Eye (tissue), 1 donor: ENCODE results near the gene KIF23.

ENCODE experiments used
- DNase-seq: peaks from one replicate; pipeline ENCODE4 v3.0.0-alpha.2; 2015

Gene KIF23

DNA sequence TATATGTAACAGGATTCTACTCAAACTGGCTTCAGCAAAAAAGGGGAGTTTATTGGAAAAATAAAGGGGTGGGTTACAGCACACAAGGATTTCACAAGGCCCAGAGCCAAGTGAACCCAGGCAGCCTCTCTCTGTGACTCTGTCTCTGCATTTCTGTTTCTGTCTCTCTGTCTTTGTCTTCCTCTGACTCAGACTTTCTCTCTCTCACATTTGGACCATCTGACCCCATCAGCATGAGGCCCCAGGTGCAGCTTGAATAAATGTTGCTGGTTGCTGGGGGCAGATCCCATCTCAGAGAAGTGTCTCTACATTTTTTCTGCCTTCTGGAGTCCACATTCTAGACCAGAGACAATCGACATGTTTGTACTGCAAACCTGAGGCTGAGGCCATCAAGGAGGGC is 83.5 kb downstream of the KIF23 start:
- DNase-seq, result no peak
